HepG2 (cell line): ENCODE results near the gene CADM1.

Source experiments
- MED1 ChIP-seq: sonication (generic); formaldehyde crosslinking; IDR thresholded peaks from 2 replicates; pipeline ENCODE4 v1.4.0; 2020; ENCODE audit warnings: missing genetic modification reagents
- POLR2A ChIP-seq, 2 experiments: IDR thresholded peaks; 2 replicates each; pipeline ENCODE4 v1.6.1; 2011; ENCODE audit warnings: low read depth in 2 of 2, low read length in 2 of 2, mild to moderate bottlenecking in 1 of 2, moderate library complexity in 1 of 2; ENCODE audit not compliant: insufficient read depth in 1 of 2
- POLR2G ChIP-seq: fragments of 200-400 bp; formaldehyde crosslinking; IDR thresholded peaks from 2 replicates; pipeline ENCODE4 v1.6.1; 2018; ENCODE audit warnings: mild to moderate bottlenecking, low read depth, low read length, moderate library complexity
- SMC3 ChIP-seq: IDR thresholded peaks from 2 replicates; pipeline ENCODE4 v1.6.1; 2011; ENCODE audit warnings: low read length, improper control_type of control experiment
- ZBTB21 ChIP-seq: sonication (generic); formaldehyde crosslinking; IDR thresholded peaks from 2 replicates; pipeline ENCODE4 v1.4.0; 2020; ENCODE audit warnings: missing genetic modification reagents
- ZFP62 ChIP-seq: sonication (generic); formaldehyde crosslinking; IDR thresholded peaks from 2 replicates; pipeline ENCODE4 v1.4.0; 2020; ENCODE audit warnings: missing genetic modification reagents
- ZNF33A ChIP-seq: sonication (generic); formaldehyde crosslinking; IDR thresholded peaks from 2 replicates; pipeline ENCODE4 v1.5.1; 2020; ENCODE audit warnings: missing genetic modification reagents, mild to moderate bottlenecking, moderate library complexity, borderline replicate concordance
- TF ChIP-seq, protein P1 (sequence below): sonication (generic); formaldehyde crosslinking; IDR thresholded peaks from 2 replicates; pipeline ENCODE4 v1.5.0; 2020; ENCODE audit warnings: mild to moderate bottlenecking, missing genetic modification reagents, moderate library complexity
- TF ChIP-seq, protein P2 (sequence below): sonication (generic); formaldehyde crosslinking; IDR thresholded peaks from 2 replicates; pipeline ENCODE4 v1.9.0; 2021; ENCODE audit warnings: missing genetic modification reagents, borderline replicate concordance

DNA sequence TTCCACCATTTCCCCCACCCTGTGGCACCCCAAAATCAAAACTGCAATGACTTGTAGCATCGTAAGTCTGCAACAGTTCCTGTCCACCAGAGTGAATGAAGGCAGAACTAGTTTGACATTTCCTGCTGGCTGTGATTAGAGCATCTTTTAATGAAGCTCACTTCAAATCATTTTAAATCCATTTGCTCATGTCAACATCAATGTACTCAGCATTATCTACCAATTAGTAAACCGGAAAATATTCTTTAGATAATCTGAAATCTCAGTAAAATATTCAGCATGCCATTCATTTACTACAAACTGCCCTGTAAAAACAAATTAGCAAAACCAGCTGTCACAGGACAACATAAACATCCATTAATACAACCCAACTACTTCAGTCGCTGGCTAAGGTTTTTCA is 38.1 kb downstream of the CADM1 start:
- TF ChIP-seq, protein P1, sequence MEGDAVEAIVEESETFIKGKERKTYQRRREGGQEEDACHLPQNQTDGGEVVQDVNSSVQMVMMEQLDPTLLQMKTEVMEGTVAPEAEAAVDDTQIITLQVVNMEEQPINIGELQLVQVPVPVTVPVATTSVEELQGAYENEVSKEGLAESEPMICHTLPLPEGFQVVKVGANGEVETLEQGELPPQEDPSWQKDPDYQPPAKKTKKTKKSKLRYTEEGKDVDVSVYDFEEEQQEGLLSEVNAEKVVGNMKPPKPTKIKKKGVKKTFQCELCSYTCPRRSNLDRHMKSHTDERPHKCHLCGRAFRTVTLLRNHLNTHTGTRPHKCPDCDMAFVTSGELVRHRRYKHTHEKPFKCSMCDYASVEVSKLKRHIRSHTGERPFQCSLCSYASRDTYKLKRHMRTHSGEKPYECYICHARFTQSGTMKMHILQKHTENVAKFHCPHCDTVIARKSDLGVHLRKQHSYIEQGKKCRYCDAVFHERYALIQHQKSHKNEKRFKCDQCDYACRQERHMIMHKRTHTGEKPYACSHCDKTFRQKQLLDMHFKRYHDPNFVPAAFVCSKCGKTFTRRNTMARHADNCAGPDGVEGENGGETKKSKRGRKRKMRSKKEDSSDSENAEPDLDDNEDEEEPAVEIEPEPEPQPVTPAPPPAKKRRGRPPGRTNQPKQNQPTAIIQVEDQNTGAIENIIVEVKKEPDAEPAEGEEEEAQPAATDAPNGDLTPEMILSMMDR (CRISPR knock-in tag) = no peak
- TF ChIP-seq POLR2G (no peak), ZFP62 (CRISPR knock-in tag) (no peak), ZBTB21 (no peak), POLR2A (IDR thresholded peaks at IDR 0.05; ENCODE audit: insufficient read depth in 1 of 2, low read depth in 2 of 2, low read length in 2 of 2) (no peak), MED1 (no peak), ZNF33A (CRISPR knock-in tag) (no peak), SMC3 (no peak)
- TF ChIP-seq, protein P2, sequence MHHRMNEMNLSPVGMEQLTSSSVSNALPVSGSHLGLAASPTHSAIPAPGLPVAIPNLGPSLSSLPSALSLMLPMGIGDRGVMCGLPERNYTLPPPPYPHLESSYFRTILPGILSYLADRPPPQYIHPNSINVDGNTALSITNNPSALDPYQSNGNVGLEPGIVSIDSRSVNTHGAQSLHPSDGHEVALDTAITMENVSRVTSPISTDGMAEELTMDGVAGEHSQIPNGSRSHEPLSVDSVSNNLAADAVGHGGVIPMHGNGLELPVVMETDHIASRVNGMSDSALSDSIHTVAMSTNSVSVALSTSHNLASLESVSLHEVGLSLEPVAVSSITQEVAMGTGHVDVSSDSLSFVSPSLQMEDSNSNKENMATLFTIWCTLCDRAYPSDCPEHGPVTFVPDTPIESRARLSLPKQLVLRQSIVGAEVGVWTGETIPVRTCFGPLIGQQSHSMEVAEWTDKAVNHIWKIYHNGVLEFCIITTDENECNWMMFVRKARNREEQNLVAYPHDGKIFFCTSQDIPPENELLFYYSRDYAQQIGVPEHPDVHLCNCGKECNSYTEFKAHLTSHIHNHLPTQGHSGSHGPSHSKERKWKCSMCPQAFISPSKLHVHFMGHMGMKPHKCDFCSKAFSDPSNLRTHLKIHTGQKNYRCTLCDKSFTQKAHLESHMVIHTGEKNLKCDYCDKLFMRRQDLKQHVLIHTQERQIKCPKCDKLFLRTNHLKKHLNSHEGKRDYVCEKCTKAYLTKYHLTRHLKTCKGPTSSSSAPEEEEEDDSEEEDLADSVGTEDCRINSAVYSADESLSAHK (CRISPR knock-in tag) = no peak
